GM12878 (cell line): ENCODE results near the gene FKBP15. TPM values are rescaled to one million over a fixed set of nuclear protein-coding genes. Genes with fewer than 3 reads are reported as not detected.

ENCODE experiments used
- ATAC-seq: fragments of 200-7000 bp; cut with Tn5 transposase; 3 replicates; pipeline ENCODE4 v1.9.1; 2020; ENCODE audit warnings: mild to moderate bottlenecking, moderate library complexity
- BruUV-seq: library from RNA; stranded (reverse); fragments of 400-500 nt; replicated peaks from 2 replicates; lab custom pipeline; 2021; lab: Mats Ljungman, UMichigan
- CTCF ChIA-PET: fragments of 300-600 bp; sonication (Branson Sonifier 250); formaldehyde crosslinking; extraction: SDS; loops from one replicate; lab custom pipeline; 2021; ENCODE audit warnings: inconsistent platforms; lab: Yijun Ruan, JAX
- POLR2A ChIA-PET: fragments of 350-600 bp; formaldehyde crosslinking; extraction: SDS; loops from one replicate; lab custom pipeline; 2021; ENCODE audit warnings: inconsistent platforms; lab: Charles Lee
- RAD21 ChIA-PET: fragments of 300-600 bp; sonication (Branson Sonifier 250); formaldehyde crosslinking; loops from one replicate; lab custom pipeline; 2023; ENCODE audit warnings: antibody characterized with exemption; ENCODE audit not compliant: unreplicated experiment; lab: Charles Lee
- SMC1A ChIA-PET: fragments of 300-600 bp; sonication (Branson Sonifier 250); formaldehyde crosslinking; loops from one replicate; lab custom pipeline; 2023; ENCODE audit not compliant: unreplicated experiment, uncharacterized antibody; lab: Charles Lee
- DNase-seq: peaks from one replicate; pipeline ENCODE4 v3.0.0-alpha.2; 2011; ENCODE audit warnings: low read depth, low spot score
- FAIRE-seq: peaks from 3 replicates; lab custom pipeline; 2011; peaks lifted over from hg19 to GRCh38; lab: Jason Lieb, UNC
- H2AFZ ChIP-seq: 2 replicates; pipeline ENCODE4 v1.6.0; 2011; ENCODE audit warnings: low read depth, low read length, control low read depth; ENCODE audit not compliant: control insufficient read depth
- H3K27ac ChIP-seq: 2 replicates; pipeline ENCODE4 v1.5.1; 2011; ENCODE audit warnings: control low read depth; ENCODE audit not compliant: control insufficient read depth, insufficient read depth
- H3K27me3 ChIP-seq, 2 experiments: replicated peaks in 1 of 2; 2 replicates each; pipeline versions ENCODE4 v1.6.0 to v1.6.1; 2011; ENCODE audit warnings: low read length in 1 of 2; ENCODE audit not compliant: control insufficient read depth in 2 of 2, insufficient read depth in 2 of 2
- H3K36me3 ChIP-seq, 2 experiments: 2 replicates each; pipeline ENCODE4 v1.5.1; 2011; ENCODE audit warnings: low read length in 1 of 2; ENCODE audit not compliant: control insufficient read depth in 2 of 2, insufficient read depth in 2 of 2
- H3K4me1 ChIP-seq: 2 replicates; pipeline ENCODE4 v1.6.1; 2011; ENCODE audit warnings: mild to moderate bottlenecking, low read length, moderate library complexity, mixed read lengths; ENCODE audit not compliant: control insufficient read depth, insufficient read depth
- H3K4me2 ChIP-seq: 2 replicates; pipeline ENCODE4 v1.6.0; 2011; ENCODE audit warnings: control low read depth; ENCODE audit not compliant: control insufficient read depth, insufficient read depth
- H3K4me3 ChIP-seq: fragments of 200-600 bp; sonication (generic); 2 replicates; pipeline ENCODE4 v1.5.1; 2016
- H3K79me2 ChIP-seq: 2 replicates; pipeline ENCODE4 v1.6.0; 2011; ENCODE audit warnings: low read length; ENCODE audit not compliant: control insufficient read depth, insufficient read depth
- H3K9ac ChIP-seq: 2 replicates; pipeline ENCODE4 v1.8.0; 2011; ENCODE audit warnings: low read length, control low read depth, mixed read lengths; ENCODE audit not compliant: control insufficient read depth, insufficient read depth
- H3K9me3 ChIP-seq: replicated peaks from 3 replicates; pipeline ENCODE4 v1.5.1; 2011; ENCODE audit warnings: mild to moderate bottlenecking, low read length; ENCODE audit not compliant: control insufficient read depth, insufficient read depth
- H4K20me1 ChIP-seq: 2 replicates; pipeline ENCODE4 v1.6.0; 2011; ENCODE audit not compliant: control insufficient read depth, insufficient read depth
- CBX5 ChIP-seq: sonication (generic); IDR thresholded peaks from 2 replicates; pipeline ENCODE4 v1.6.1; 2016; ENCODE audit warnings: low read depth, moderate library complexity, mild to moderate bottlenecking, inconsistent platforms
- CREB1 ChIP-seq: IDR thresholded peaks from 2 replicates; pipeline ENCODE4 v1.6.1; 2012; ENCODE audit warnings: low read depth, mild to moderate bottlenecking, inconsistent platforms
- DPF2 ChIP-seq: fragments of 450-650 bp; IDR thresholded peaks from 2 replicates; pipeline ENCODE4 v1.6.1; 2017; ENCODE audit warnings: mild to moderate bottlenecking
- EED ChIP-seq: sonication (generic); IDR thresholded peaks from 2 replicates; pipeline ENCODE4 v1.6.1; 2016; ENCODE audit warnings: antibody characterized with exemption, low read depth
- EZH2 ChIP-seq: IDR thresholded peaks from 2 replicates; pipeline ENCODE4 v1.6.1; 2012; ENCODE audit warnings: low read depth, mild to moderate bottlenecking, control low read depth, inconsistent platforms, low read length, borderline replicate concordance; ENCODE audit not compliant: control insufficient read depth
- JUND ChIP-seq: IDR thresholded peaks from 2 replicates; pipeline ENCODE4 v1.6.1; 2012; ENCODE audit warnings: low read depth, mild to moderate bottlenecking, low read length, improper control_type of control experiment, moderate library complexity
- WGBS: methylation state at CpG from one replicate; pipeline ENCODE4 v1.1.6; 2016; ENCODE audit warnings: low lambda C conversion rate; ENCODE audit not compliant: insufficient replicate concordance, insufficient coverage; ENCODE audit errors: missing lambda C conversion rate; 5-methylcytosine and 5-hydroxymethylcytosine counted together
- in situ Hi-C: fragments of 300-500 bp; cut with MboI; formaldehyde crosslinking; loops from 9 replicates; pipeline ENCODE4 v1.14.3; 2018; ENCODE audit warnings: mixed read lengths
- intact Hi-C: fragments of 100-400 bp; cut with micrococcal nuclease; formaldehyde crosslinking; loops from one replicate; pipeline ENCODE4 v1.14.2; 2022; ENCODE audit not compliant: unreplicated experiment
- polyA plus RNA-seq, 11 experiments: library from polyadenylated mRNA; depleted of rRNA in 4 of 11; unstranded in 6 of 11; stranded (reverse) in 5 of 11; fragments of >200 nt; fragmentation: Nextera tagmentation in 4 of 11; fragmentation: Illumina TruSeq in 1 of 11; extraction: Ambion mirVana in 4 of 11; extraction: Trizol in 1 of 11; gene quantifications; 1 replicate in 1 of 11; 2 replicates in 10 of 11; pipeline versions ENCODE4 v1.2.1 to v1.2.3, GENCODE V29; 2011 to 2016; ENCODE audit warnings: inconsistent platforms in 2 of 11, missing spikeins in 2 of 11, low read depth in 1 of 11
- total RNA-seq, 4 experiments: library from RNA; depleted of rRNA in 3 of 4; stranded (reverse); fragments of >200 nt in 3 of 4; fragmentation: Illumina TruSeq in 1 of 4; extraction: Trizol in 1 of 4; gene quantifications; 2 replicates each; pipeline versions ENCODE4 v1.2.1 to v1.2.3, GENCODE V29; 2013 to 2021
- TF ChIP-seq, protein P1 (sequence below): fragments of 450-650 bp; IDR thresholded peaks from 2 replicates; pipeline ENCODE4 v1.6.1; 2018; ENCODE audit warnings: borderline replicate concordance, mild to moderate bottlenecking; ENCODE audit not compliant: partially characterized antibody
- TF ChIP-seq, protein P2 (sequence below): fragments of 450-650 bp; formaldehyde crosslinking; IDR thresholded peaks from 2 replicates; pipeline ENCODE4 v1.4.0; 2020; ENCODE audit warnings: mild to moderate bottlenecking, moderate library complexity

Gene FKBP15
- total and polyA plus RNA-seq, 10 of the 15 experiments (the other 5 are each of a cell fraction or from before 2014, with no cell fraction given), result 5.0 to 53.4 (median 21.2) TPM

DNA sequence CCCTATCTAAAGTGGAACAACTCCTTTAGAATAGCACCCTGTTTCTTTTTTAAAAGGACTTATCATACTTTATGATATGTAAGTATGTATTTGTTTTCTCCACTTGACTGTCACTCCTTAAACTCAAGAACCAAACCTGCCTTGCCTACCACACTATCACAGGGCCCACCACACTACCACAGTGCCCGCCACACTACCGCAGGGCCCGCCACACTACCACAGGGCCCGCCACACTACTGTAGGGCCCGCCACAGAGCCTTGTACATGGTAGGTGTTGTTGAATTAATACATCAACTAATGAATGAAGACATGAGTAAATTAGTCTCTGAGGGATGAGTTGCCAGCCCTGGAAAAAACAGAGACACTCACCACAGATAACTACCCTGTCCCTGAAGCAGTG lies 52.3 kb downstream of the FKBP15 start:
- H3K4me1 ChIP-seq, result no peaks in the 10 kb centered on the region
- in situ Hi-C loops, result no loop called here
- H4K20me1 ChIP-seq, result no peaks in the 10 kb centered on the region
- H3K79me2 ChIP-seq, result no peaks in the 10 kb centered on the region
- ChIA-PET POLR2A (interaction anchor here (0.7 kb wide), 1 partner anchor 13 kb away, joined by 3 read pairs; no protein-coding TSS in a partner anchor), RAD21 (no interaction called here), SMC1A (no interaction called here), CTCF (no interaction called here)
- BruUV-seq, result no TSS peak
- ATAC-seq, result no peak
- no peak for FAIRE-seq
- no peak overlapping the region for H2AFZ ChIP-seq
- no peak for DNase-seq
- WGBS, result 92% methylated on average over 5 of the region's 5 CpGs
- peaks cover 41 to 72% of the 10 kb centered on the region in 2 experiments for H3K36me3 ChIP-seq
- H3K27ac ChIP-seq, result no peak overlapping the region
- intact Hi-C loops, result loop anchor here (10.0 kb wide), 1 partner anchor 1734 kb away; no protein-coding TSS in a partner anchor
- no peaks in the 10 kb centered on the region for H3K27me3 ChIP-seq
- H3K4me2 ChIP-seq, result no peak overlapping the region
- TF ChIP-seq EED (no peak), EZH2 (no peak), CREB1 (no peak), JUND (no peak), DPF2 (no peak), CBX5 (no peak)
- TF ChIP-seq, protein P1, sequence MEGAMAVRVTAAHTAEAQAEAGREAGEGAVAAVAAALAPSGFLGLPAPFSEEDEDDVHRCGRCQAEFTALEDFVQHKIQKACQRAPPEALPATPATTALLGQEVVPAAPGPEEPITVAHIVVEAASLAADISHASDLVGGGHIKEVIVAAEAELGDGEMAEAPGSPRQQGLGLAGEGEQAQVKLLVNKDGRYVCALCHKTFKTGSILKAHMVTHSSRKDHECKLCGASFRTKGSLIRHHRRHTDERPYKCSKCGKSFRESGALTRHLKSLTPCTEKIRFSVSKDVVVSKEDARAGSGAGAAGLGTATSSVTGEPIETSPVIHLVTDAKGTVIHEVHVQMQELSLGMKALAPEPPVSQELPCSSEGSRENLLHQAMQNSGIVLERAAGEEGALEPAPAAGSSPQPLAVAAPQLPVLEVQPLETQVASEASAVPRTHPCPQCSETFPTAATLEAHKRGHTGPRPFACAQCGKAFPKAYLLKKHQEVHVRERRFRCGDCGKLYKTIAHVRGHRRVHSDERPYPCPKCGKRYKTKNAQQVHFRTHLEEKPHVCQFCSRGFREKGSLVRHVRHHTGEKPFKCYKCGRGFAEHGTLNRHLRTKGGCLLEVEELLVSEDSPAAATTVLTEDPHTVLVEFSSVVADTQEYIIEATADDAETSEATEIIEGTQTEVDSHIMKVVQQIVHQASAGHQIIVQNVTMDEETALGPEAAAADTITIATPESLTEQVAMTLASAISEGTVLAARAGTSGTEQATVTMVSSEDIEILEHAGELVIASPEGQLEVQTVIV, result no peak
- TF ChIP-seq, protein P2, sequence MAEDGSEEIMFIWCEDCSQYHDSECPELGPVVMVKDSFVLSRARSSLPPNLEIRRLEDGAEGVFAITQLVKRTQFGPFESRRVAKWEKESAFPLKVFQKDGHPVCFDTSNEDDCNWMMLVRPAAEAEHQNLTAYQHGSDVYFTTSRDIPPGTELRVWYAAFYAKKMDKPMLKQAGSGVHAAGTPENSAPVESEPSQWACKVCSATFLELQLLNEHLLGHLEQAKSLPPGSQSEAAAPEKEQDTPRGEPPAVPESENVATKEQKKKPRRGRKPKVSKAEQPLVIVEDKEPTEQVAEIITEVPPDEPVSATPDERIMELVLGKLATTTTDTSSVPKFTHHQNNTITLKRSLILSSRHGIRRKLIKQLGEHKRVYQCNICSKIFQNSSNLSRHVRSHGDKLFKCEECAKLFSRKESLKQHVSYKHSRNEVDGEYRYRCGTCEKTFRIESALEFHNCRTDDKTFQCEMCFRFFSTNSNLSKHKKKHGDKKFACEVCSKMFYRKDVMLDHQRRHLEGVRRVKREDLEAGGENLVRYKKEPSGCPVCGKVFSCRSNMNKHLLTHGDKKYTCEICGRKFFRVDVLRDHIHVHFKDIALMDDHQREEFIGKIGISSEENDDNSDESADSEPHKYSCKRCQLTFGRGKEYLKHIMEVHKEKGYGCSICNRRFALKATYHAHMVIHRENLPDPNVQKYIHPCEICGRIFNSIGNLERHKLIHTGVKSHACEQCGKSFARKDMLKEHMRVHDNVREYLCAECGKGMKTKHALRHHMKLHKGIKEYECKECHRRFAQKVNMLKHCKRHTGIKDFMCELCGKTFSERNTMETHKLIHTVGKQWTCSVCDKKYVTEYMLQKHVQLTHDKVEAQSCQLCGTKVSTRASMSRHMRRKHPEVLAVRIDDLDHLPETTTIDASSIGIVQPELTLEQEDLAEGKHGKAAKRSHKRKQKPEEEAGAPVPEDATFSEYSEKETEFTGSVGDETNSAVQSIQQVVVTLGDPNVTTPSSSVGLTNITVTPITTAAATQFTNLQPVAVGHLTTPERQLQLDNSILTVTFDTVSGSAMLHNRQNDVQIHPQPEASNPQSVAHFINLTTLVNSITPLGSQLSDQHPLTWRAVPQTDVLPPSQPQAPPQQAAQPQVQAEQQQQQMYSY, result no peak
- TF ChIP-seq, all 136 proteins: peak for 0
- Histone ChIP-seq H3K4me3 (no peak overlapping the region), H3K9ac (no peak overlapping the region), H3K9me3 (no peaks in the 10 kb centered on the region)
